Fibroblast of lung (primary cell): ENCODE data around the gene AASS. TPM values are rescaled to one million over a fixed set of nuclear protein-coding genes. Genes with fewer than 3 reads are reported as not detected.
A peak's percentile ranks its signal among the peaks of the same experiment; 100 is the strongest.
"Not testable (repeated sequence)": the region's sequence is repeated elsewhere in the genome, so short reads cannot be mapped to it uniquely, and the experiment has no call there.

Experiments
- DNase-seq, 2 donors: peaks; one replicate each; pipeline versions ENCODE4 v3.0.0 to v3.0.0-alpha.2; 2010; ENCODE audit warnings: low read depth in 2 of 2
- H2AFZ ChIP-seq: 2 replicates; pipeline ENCODE4 v1.5.1; 2012; ENCODE audit warnings: low read length, control low read depth, inconsistent platforms
- H3K27ac ChIP-seq: 2 replicates; pipeline ENCODE4 v1.5.1; 2011; ENCODE audit warnings: low read length, control low read depth; ENCODE audit not compliant: insufficient read depth
- H3K27me3 ChIP-seq: 2 replicates; pipeline ENCODE4 v1.5.1; 2011; ENCODE audit warnings: mild to moderate bottlenecking, low read length; ENCODE audit not compliant: control insufficient read depth, insufficient read depth
- H3K36me3 ChIP-seq: 2 replicates; pipeline ENCODE4 v1.5.1; 2011; ENCODE audit warnings: low read length; ENCODE audit not compliant: control insufficient read depth, insufficient read depth
- H3K4me1 ChIP-seq: 2 replicates; pipeline ENCODE4 v1.5.1; 2011; ENCODE audit warnings: low read length; ENCODE audit not compliant: control insufficient read depth, insufficient read depth; ENCODE audit errors: extremely low read depth
- H3K4me2 ChIP-seq: 2 replicates; pipeline ENCODE4 v1.5.1; 2011; ENCODE audit warnings: low read length, control low read depth; ENCODE audit not compliant: insufficient read depth; ENCODE audit errors: extremely low read depth
- H3K4me3 ChIP-seq, 4 experiments: fragments of 200-600 bp in 1 of 4; sonication (generic) in 1 of 4; replicated peaks in 1 of 4; 2 replicates each; pipeline ENCODE4 v1.5.1; 2011 to 2016; ENCODE audit warnings: low read length in 4 of 4, low read depth in 3 of 4, mild to moderate bottlenecking in 3 of 4, control low read depth in 2 of 4, inconsistent platforms in 1 of 4, mixed read lengths in 1 of 4; ENCODE audit not compliant: insufficient read depth in 1 of 4; ENCODE audit errors: control extremely low read depth in 1 of 4
- H3K79me2 ChIP-seq: 2 replicates; pipeline ENCODE4 v1.5.1; 2012; ENCODE audit warnings: mild to moderate bottlenecking, low read length, inconsistent platforms; ENCODE audit not compliant: control insufficient read depth, insufficient read depth
- H3K9ac ChIP-seq: 2 replicates; pipeline ENCODE4 v1.5.1; 2011; ENCODE audit warnings: mild to moderate bottlenecking, low read length, control low read depth; ENCODE audit not compliant: insufficient read depth
- H3K9me3 ChIP-seq: 2 replicates; pipeline ENCODE4 v1.5.1; 2012; ENCODE audit warnings: low read depth, low read length; ENCODE audit not compliant: control insufficient read depth, insufficient read depth
- H4K20me1 ChIP-seq: 2 replicates; pipeline ENCODE4 v1.5.1; 2011; ENCODE audit warnings: low read length; ENCODE audit not compliant: control insufficient read depth, insufficient read depth; ENCODE audit errors: extremely low read depth
- CTCF ChIP-seq, 2 donors: IDR thresholded peaks in 1 of 2; conservative IDR thresholded peaks in 1 of 2; 1 replicate in 1 of 2; 2 replicates in 1 of 2; pipeline ENCODE4 v1.5.1; 2011 to 2012; ENCODE audit warnings: low read length in 2 of 2, control low read depth in 1 of 2, inconsistent platforms in 1 of 2, low read depth in 1 of 2, mild to moderate bottlenecking in 1 of 2
- EZH2 ChIP-seq: IDR thresholded peaks from 2 replicates; pipeline ENCODE4 v1.5.1; 2012; ENCODE audit warnings: low read length, control low read depth, mild to moderate bottlenecking; ENCODE audit errors: missing control alignments
- polyA plus RNA-seq, 2 donors: library from polyadenylated mRNA; depleted of rRNA in 1 of 2; stranded (reverse) in 1 of 2; unstranded in 1 of 2; fragments of >200 nt; gene quantifications; 2 replicates each; pipeline ENCODE4 v1.2.1, GENCODE V29; 2011 to 2012; ENCODE audit warnings: missing spikeins in 1 of 2
- total RNA-seq: library from RNA; depleted of rRNA; stranded (reverse); fragments of >200 nt; gene quantifications from 2 replicates; pipeline ENCODE4 v1.2.1, GENCODE V29; 2014

The AASS gene
- total and polyA plus RNA-seq, 2 donors (not counting 1 experiment from before 2014, with no cell fraction given), result 8.6 to 49.2 TPM

DNA sequence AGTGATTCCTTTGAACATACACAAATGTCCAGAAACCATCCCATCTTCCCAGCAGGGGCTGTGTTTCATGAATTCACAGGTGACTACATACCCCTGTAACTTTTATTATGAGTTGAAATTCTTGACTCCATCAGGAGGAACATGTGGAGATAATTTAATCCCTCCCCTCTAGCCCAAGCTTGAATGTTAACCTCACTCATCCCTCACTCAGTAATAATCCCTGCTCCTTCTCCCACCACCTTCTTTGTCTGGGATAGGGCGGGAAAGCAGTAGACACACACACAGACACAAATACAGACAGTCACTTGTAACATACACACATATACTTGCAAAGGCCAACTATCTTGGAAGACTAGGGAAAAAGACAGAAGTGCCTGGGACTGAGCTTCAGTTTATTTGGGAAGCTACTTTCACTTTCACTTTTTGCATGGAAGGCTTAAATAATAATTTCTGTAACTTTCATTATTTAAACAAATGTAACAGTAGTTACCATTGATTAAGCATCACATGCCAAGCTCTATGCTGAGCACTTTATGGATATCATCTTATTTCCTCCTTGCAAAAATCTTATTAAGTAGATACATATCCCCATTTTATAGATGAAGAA lies 7.3 kb downstream of the AASS start:
- H3K79me2 ChIP-seq, result peaks cover 25% of the 10 kb centered on the region
- peak; percentile 20 to 53 for DNase-seq
- peak overlapping the region; percentile 98 for H3K4me2 ChIP-seq
- no peaks in the 10 kb centered on the region for H4K20me1 ChIP-seq
- no peaks in the 10 kb centered on the region for H3K27me3 ChIP-seq
- H3K4me3 ChIP-seq, result peak overlapping the region; percentile 52 to 75 (median 58)
- peaks cover 3% of the 10 kb centered on the region for H3K4me1 ChIP-seq
- H3K9ac ChIP-seq, result peak overlapping the region; percentile 25
- peak overlapping the region; percentile 75 for H3K27ac ChIP-seq
- H3K36me3 ChIP-seq, result no peaks in the 10 kb centered on the region
- H2AFZ ChIP-seq, result peak overlapping the region; percentile 90
- H3K9me3 ChIP-seq, result no peaks in the 10 kb centered on the region
- TF ChIP-seq CTCF (conservative IDR thresholded peaks at IDR 0.05 in 1 of 2, IDR thresholded peaks at IDR 0.05 in 1 of 2; ENCODE audit: low read depth in 1 of 2, low read length in 2 of 2), result no peak
- no peak for TF ChIP-seq EZH2

DNA sequence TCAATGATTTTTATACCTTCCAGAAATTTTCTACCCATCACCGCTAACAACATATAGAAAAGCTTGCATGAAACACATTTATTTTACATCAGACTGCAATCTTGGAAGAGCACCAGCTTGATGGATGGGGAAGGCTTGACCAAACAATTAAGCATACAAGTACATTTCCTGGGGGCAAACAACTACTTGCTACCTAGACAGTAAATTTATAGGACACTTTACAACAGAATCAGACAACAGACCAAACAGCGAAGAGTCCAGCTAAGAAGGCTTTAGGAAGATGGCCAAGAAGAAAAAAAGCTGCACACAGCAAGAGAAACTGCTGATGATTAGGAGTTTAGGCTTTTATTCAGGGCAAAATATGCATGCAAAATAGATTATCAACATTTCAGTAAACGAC lies 8.0 kb downstream of the AASS start:
- peak in 1 of 2 donors; percentile 41 for DNase-seq
- Histone ChIP-seq H3K36me3 (no peaks in the 10 kb centered on the region), H2AFZ (no peak overlapping the region), H3K79me2 (peaks cover 23% of the 10 kb centered on the region), H4K20me1 (no peaks in the 10 kb centered on the region), H3K9me3 (no peaks in the 10 kb centered on the region), H3K4me3 (peak overlapping the region in 3 of 4 experiments; percentile 55 to 75 (median 62)), H3K27me3 (no peaks in the 10 kb centered on the region), H3K4me1 (peaks cover 3% of the 10 kb centered on the region), H3K4me2 (peak overlapping the region; percentile 98), H3K9ac (no peak overlapping the region), H3K27ac (no peak overlapping the region)
- no peak for TF ChIP-seq CTCF (conservative IDR thresholded peaks at IDR 0.05 in 1 of 2, IDR thresholded peaks at IDR 0.05 in 1 of 2; ENCODE audit: low read depth in 1 of 2, low read length in 2 of 2)
- no peak for TF ChIP-seq EZH2

DNA sequence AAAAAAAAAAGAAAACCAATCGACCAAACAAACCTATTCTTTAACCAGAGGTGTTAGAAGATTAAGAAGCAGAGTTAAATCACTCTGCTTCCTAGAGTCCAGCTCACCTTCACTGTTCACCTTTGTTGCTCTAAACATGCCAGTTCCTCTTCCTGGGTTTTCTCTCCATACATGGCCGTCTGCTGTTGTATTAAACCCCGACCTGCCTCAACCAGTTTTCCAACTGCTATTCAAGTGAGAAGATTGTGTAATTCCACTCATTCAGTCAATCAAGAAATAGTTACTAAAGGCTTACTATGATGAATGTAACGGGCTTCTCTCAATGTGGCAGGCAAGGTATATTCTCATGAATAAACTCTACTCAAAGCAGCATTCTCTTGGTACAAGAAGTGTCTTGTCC lies 8.8 kb downstream of the AASS start:
- Histone ChIP-seq H3K36me3 (no peaks in the 10 kb centered on the region), H4K20me1 (no peaks in the 10 kb centered on the region), H3K4me3 (no peak overlapping the region), H3K9ac (no peak overlapping the region), H3K4me2 (no peak overlapping the region), H3K27me3 (no peaks in the 10 kb centered on the region), H2AFZ (no peak overlapping the region), H3K4me1 (peaks cover 3% of the 10 kb centered on the region), H3K9me3 (no peaks in the 10 kb centered on the region), H3K79me2 (peaks cover 20% of the 10 kb centered on the region), H3K27ac (no peak overlapping the region)
- DNase-seq, result no peak
- TF ChIP-seq EZH2 (no peak), CTCF (conservative IDR thresholded peaks at IDR 0.05 in 1 of 2, IDR thresholded peaks at IDR 0.05 in 1 of 2; ENCODE audit: low read depth in 1 of 2, low read length in 2 of 2) (no peak)

GRCh38 chr7:122134793-122135192 lies 9.3 kb downstream of the AASS start:
- not testable (repeated sequence) for H3K27ac ChIP-seq, H3K36me3 ChIP-seq, H3K4me1 ChIP-seq, H3K4me3 ChIP-seq, H4K20me1 ChIP-seq, H3K4me2 ChIP-seq, DNase-seq, H3K27me3 ChIP-seq, H2AFZ ChIP-seq, H3K9ac ChIP-seq, H3K9me3 ChIP-seq
- H3K79me2 ChIP-seq, result peaks cover 17% of the 10 kb centered on the region
